OCI-LY3 (cell line): ENCODE data around the gene PPP2R5C.

Source experiments
- EZH2phosphoT487 ChIP-seq: fragments of 200-600 bp; shearing (Covaris generic); IDR thresholded peaks from 2 replicates; pipeline ENCODE4 v1.6.1; 2018; ENCODE audit warnings: antibody characterized with exemption, mixed run types, low read depth
- TF ChIP-seq, protein P1 (sequence below): fragments of 200-600, 300-600 bp; sonication (generic); IDR thresholded peaks from 2 replicates; pipeline ENCODE4 v1.5.1; 2014; ENCODE audit warnings: antibody characterized with exemption, low read length, low read depth

- TF ChIP-seq, protein P1, sequence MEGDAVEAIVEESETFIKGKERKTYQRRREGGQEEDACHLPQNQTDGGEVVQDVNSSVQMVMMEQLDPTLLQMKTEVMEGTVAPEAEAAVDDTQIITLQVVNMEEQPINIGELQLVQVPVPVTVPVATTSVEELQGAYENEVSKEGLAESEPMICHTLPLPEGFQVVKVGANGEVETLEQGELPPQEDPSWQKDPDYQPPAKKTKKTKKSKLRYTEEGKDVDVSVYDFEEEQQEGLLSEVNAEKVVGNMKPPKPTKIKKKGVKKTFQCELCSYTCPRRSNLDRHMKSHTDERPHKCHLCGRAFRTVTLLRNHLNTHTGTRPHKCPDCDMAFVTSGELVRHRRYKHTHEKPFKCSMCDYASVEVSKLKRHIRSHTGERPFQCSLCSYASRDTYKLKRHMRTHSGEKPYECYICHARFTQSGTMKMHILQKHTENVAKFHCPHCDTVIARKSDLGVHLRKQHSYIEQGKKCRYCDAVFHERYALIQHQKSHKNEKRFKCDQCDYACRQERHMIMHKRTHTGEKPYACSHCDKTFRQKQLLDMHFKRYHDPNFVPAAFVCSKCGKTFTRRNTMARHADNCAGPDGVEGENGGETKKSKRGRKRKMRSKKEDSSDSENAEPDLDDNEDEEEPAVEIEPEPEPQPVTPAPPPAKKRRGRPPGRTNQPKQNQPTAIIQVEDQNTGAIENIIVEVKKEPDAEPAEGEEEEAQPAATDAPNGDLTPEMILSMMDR: no peak
- TF ChIP-seq EZH2phosphoT487: no peak
Observed at GRCh38 chr14:101757064-101757838, 4.3 kb upstream of the PPP2R5C start.
